ENCODE measurements around the gene MCTP2. TPM values are rescaled to one million over a fixed set of nuclear protein-coding genes. Genes with fewer than 3 reads are reported as not detected.
A peak's percentile ranks its signal among the peaks of the same experiment; 100 is the strongest.

MCTP2 gene
- total and polyA plus RNA-seq, 2 of the 13 experiments (the other 11 are each of a cell fraction or from before 2014, with no cell fraction given), result 5.1 to 8.6 TPM

DNA sequence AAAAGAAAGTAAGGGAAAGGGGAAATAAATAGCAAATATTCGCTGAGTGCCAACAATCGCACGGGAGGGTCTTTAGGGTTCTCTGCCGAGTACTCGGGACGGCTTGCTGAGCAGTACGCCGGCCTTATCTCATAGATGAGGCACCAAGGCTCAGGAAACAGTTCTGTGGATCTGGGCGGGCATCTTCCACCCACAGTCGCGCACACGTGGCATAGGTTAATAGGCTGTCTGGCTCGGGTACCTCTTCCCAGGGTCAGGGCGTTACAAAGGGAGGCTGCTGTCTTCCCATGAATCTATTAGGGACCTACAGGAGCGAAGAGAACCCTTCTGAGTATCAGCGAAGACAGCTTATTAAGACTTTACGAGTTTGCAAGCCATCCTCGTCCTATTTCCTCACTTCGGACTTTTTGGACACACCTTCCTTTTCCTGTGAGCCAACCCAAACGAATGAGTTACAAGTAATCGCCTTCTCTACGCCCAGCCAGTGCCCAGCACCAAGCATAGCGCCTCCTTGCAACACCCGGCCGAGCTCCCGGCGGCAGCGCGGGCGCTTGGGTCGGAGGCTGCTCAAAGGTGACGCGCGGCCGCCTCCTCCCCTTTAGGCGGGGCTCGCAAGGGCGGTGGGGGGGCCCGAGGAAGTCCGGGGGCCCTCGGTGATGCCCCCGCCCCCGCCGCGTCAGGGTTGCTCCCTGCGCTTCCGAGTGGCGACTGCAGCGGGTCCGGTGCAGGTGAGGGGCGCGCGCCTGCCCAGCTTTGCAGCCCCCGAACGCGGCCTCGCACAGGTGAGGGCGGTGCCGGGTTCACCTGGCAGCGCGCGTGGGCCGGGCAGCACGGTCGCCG is at the start of gene MCTP2 (continued):
- TF ChIP-seq, protein P1, sequence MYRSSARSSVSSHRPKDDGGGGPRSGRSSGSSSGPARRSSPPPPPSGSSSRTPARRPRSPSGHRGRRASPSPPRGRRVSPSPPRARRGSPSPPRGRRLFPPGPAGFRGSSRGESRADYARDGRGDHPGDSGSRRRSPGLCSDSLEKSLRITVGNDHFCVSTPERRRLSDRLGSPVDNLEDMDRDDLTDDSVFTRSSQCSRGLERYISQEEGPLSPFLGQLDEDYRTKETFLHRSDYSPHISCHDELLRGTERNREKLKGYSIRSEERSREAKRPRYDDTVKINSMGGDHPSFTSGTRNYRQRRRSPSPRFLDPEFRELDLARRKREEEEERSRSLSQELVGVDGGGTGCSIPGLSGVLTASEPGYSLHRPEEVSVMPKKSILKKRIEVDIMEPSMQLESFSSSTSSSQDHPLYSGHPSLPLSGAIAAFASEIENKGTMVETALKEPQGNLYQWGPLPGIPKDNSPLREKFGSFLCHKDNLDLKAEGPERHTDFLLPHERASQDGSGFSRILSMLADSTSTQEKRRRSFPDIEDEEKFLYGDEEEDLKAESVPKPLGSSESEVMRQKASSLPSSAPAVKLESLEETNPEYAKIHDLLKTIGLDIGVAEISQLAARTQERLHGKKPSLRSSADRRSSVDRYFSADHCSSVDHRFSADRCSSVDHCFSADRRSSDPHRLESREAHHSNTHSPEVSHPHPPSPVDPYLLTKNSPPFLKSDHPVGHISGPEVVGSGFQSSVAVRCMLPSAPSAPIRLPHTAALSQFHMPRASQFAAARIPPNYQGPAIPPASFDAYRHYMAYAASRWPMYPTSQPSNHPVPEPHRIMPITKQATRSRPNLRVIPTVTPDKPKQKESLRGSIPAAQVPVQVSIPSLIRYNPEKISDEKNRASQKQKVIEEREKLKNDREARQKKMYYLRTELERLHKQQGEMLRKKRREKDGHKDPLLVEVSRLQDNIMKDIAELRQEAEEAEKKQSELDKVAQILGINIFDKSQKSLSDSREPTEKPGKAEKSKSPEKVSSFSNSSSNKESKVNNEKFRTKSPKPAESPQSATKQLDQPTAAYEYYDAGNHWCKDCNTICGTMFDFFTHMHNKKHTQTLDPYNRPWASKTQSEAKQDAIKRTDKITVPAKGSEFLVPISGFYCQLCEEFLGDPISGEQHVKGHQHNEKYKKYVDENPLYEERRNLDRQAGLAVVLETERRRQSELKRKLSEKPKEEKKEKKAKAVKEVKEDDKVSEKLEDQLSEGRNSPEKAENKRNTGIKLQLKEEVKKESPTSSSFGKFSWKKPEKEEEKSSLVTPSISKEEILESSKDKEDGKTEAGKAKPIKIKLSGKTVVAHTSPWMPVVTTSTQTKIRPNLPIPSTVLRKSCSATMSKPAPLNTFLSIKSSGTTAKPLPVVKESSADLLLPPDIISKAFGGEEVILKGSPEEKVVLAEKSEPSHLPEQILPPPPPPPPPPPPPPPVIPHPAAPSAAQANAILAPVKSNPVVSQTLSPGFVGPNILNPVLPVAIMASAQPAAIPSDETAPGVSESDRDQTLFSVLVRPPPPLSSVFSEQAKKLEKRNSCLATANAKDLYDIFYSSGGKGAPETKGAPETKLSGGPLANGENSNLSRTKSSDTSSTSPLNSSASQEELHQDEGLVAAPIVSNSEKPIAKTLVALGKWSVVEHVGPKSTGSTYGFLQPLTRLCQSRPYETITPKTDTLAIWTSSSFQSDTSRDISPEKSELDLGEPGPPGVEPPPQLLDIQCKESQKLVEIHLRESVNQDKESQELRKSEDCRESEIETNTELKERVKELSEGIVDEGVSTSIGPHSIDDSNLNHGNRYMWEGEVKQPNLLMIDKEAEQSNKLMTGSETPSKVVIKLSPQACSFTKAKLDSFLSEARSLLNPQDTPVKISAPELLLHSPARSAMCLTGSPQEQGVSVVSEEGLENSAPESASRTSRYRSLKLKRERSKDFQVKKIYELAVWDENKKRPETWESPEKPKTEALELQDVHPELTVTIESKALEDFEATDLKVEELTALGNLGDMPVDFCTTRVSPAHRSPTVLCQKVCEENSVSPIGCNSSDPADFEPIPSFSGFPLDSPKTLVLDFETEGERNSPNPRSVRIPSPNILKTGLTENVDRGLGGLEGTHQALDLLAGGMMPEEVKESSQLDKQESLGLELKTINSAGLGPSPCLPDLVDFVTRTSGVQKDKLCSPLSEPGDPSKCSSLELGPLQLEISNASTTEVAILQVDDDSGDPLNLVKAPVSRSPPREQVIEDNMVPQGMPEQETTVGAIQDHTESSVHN (CRISPR knock-in tag; IDR thresholded peaks at IDR 0.05), result no peak
- TF ChIP-seq AFF4 (CRISPR knock-in tag; IDR thresholded peaks at IDR 0.05) (no peak), POLR2G (IDR thresholded peaks at IDR 0.05; ENCODE audit: low read depth, low read length) (peak; percentile 59), ZNF274 (CRISPR knock-in tag; IDR thresholded peaks at IDR 0.05) (no peak; the same call in 1 of the 2 replicates), JUND (CRISPR knock-in tag; IDR thresholded peaks at IDR 0.05) (no peak), HNRNPH1 (optimal IDR thresholded peaks at IDR 0.05; ENCODE audit: low read depth, low read length) (no peak), SETDB1 (CRISPR knock-in tag; IDR thresholded peaks at IDR 0.05; ENCODE audit: borderline replicate concordance) (no peak), ZNF850 (CRISPR knock-in tag; conservative IDR thresholded peaks at IDR 0.05) (no peak), TBX2 (CRISPR knock-in tag; IDR thresholded peaks at IDR 0.05; ENCODE audit: borderline replicate concordance) (peak; percentile 48; the same call in 1 of the 2 replicates), ATRX (CRISPR knock-in tag; IDR thresholded peaks at IDR 0.05; ENCODE audit: borderline replicate concordance) (no peak), MIER3 (CRISPR knock-in tag; IDR thresholded peaks at IDR 0.05; ENCODE audit: borderline replicate concordance) (no peak)
- TF ChIP-seq, protein P2, sequence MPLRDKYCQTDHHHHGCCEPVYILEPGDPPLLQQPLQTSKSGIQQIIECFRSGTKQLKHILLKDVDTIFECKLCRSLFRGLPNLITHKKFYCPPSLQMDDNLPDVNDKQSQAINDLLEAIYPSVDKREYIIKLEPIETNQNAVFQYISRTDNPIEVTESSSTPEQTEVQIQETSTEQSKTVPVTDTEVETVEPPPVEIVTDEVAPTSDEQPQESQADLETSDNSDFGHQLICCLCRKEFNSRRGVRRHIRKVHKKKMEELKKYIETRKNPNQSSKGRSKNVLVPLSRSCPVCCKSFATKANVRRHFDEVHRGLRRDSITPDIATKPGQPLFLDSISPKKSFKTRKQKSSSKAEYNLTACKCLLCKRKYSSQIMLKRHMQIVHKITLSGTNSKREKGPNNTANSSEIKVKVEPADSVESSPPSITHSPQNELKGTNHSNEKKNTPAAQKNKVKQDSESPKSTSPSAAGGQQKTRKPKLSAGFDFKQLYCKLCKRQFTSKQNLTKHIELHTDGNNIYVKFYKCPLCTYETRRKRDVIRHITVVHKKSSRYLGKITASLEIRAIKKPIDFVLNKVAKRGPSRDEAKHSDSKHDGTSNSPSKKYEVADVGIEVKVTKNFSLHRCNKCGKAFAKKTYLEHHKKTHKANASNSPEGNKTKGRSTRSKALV (CRISPR knock-in tag; IDR thresholded peaks at IDR 0.05), result no peak

All from HepG2 (cell line).